Mesenchymal stem cell (in vitro differentiated cells and primary cell): ENCODE results near the gene POU2F3.

Experiments used
- DNase-seq: peaks from one replicate; pipeline ENCODE4 v3.0.0-alpha.2; 2013
- H2AFZ ChIP-seq: one replicate; pipeline ENCODE4 v1.6.1; 2013; ENCODE audit warnings: low read depth, mild to moderate bottlenecking, control low read depth, inconsistent platforms, low read length, moderate library complexity
- H2AK5ac ChIP-seq: 2 replicates; pipeline ENCODE4 v1.6.1; 2013; ENCODE audit warnings: low read length, moderate library complexity, mild to moderate bottlenecking, inconsistent platforms; ENCODE audit not compliant: severe bottlenecking
- H2BK120ac ChIP-seq: one replicate; pipeline ENCODE4 v1.6.1; 2013; ENCODE audit warnings: low read depth, mild to moderate bottlenecking, inconsistent platforms, low read length, moderate library complexity
- H2BK12ac ChIP-seq, 2 experiments: one replicate each; pipeline ENCODE4 v1.6.1; 2013; ENCODE audit warnings: inconsistent platforms in 2 of 2, low read length in 2 of 2, mild to moderate bottlenecking in 2 of 2, moderate library complexity in 2 of 2, control low read depth in 1 of 2
- H2BK15ac ChIP-seq: one replicate; pipeline ENCODE4 v1.6.1; 2013; ENCODE audit warnings: mild to moderate bottlenecking, low read depth, inconsistent platforms; ENCODE audit not compliant: poor library complexity, severe bottlenecking
- H2BK5ac ChIP-seq: 2 replicates; pipeline ENCODE4 v1.6.1; 2013; ENCODE audit warnings: low read depth, mild to moderate bottlenecking, low read length, control low read depth, inconsistent platforms; ENCODE audit not compliant: poor library complexity, severe bottlenecking
- H3K14ac ChIP-seq, 2 experiments: one replicate each; pipeline ENCODE4 v1.6.1; 2013; ENCODE audit warnings: inconsistent platforms in 2 of 2, low read length in 2 of 2, control low read depth in 1 of 2, mild to moderate bottlenecking in 1 of 2, moderate library complexity in 1 of 2
- H3K18ac ChIP-seq, 2 experiments: one replicate each; pipeline ENCODE4 v1.6.1; 2013; ENCODE audit warnings: inconsistent platforms in 2 of 2, low read length in 2 of 2, control low read depth in 1 of 2, low read depth in 1 of 2, mild to moderate bottlenecking in 1 of 2
- H3K23ac ChIP-seq, 2 experiments: one replicate each; pipeline ENCODE4 v1.6.1; 2013; ENCODE audit warnings: inconsistent platforms in 2 of 2, low read length in 2 of 2, mild to moderate bottlenecking in 2 of 2, moderate library complexity in 2 of 2, control low read depth in 1 of 2
- H3K27ac ChIP-seq: 2 replicates; pipeline ENCODE4 v1.5.1; 2013; ENCODE audit warnings: mild to moderate bottlenecking, moderate library complexity, low read length, control low read depth, inconsistent platforms; ENCODE audit not compliant: poor library complexity, severe bottlenecking
- H3K27me3 ChIP-seq, 2 experiments: 2 replicates each; pipeline versions ENCODE4 v1.6.1 to v1.7.0; 2013; ENCODE audit warnings: low read length in 2 of 2, mild to moderate bottlenecking in 2 of 2, moderate library complexity in 2 of 2, control low read depth in 1 of 2, inconsistent platforms in 1 of 2; ENCODE audit not compliant: control insufficient read depth in 1 of 2, insufficient read depth in 1 of 2
- H3K36me3 ChIP-seq, 2 experiments: 2 replicates each; pipeline versions ENCODE4 v1.6.1 to v1.7.0; 2013; ENCODE audit warnings: low read length in 2 of 2, control low read depth in 1 of 2, inconsistent platforms in 1 of 2, low read depth in 1 of 2, mild to moderate bottlenecking in 1 of 2; ENCODE audit not compliant: insufficient read depth in 2 of 2, control insufficient read depth in 1 of 2
- H3K4ac ChIP-seq, 2 experiments: one replicate each; pipeline ENCODE4 v1.6.1; 2013; ENCODE audit warnings: inconsistent platforms in 2 of 2, low read length in 2 of 2, mild to moderate bottlenecking in 2 of 2, moderate library complexity in 2 of 2, control low read depth in 1 of 2, low read depth in 1 of 2
- H3K4me1 ChIP-seq: 2 replicates; pipeline ENCODE4 v1.6.1; 2013; ENCODE audit warnings: low read depth, low read length, control low read depth; ENCODE audit not compliant: control insufficient read depth, insufficient read depth
- H3K4me2 ChIP-seq: 2 replicates; pipeline ENCODE4 v1.6.1; 2013; ENCODE audit warnings: low read length, mild to moderate bottlenecking, inconsistent platforms; ENCODE audit not compliant: poor library complexity, severe bottlenecking
- H3K4me3 ChIP-seq, 2 experiments: 2 replicates each; pipeline versions ENCODE4 v1.5.1 to v1.7.0; 2013; ENCODE audit warnings: low read length in 2 of 2, mild to moderate bottlenecking in 2 of 2, control low read depth in 1 of 2, low read depth in 1 of 2; ENCODE audit not compliant: insufficient read depth in 1 of 2
- H3K79me1 ChIP-seq: replicated peaks from 2 replicates; pipeline ENCODE4 v1.6.1; 2013; ENCODE audit warnings: mild to moderate bottlenecking, control low read depth, low read length, inconsistent platforms; ENCODE audit not compliant: poor library complexity, severe bottlenecking
- H3K9ac ChIP-seq: 2 replicates; pipeline ENCODE4 v1.7.0; 2013; ENCODE audit warnings: mild to moderate bottlenecking, low read length, moderate library complexity
- H3K9me3 ChIP-seq: 2 replicates; pipeline ENCODE4 v1.7.0; 2013; ENCODE audit warnings: mild to moderate bottlenecking, low read length; ENCODE audit not compliant: control insufficient read depth
- H4K8ac ChIP-seq: one replicate; pipeline ENCODE4 v1.6.1; 2013; ENCODE audit warnings: inconsistent platforms, mild to moderate bottlenecking, low read length, moderate library complexity
- H4K91ac ChIP-seq: one replicate; pipeline ENCODE4 v1.6.1; 2013; ENCODE audit warnings: mild to moderate bottlenecking, low read length, inconsistent platforms
- WGBS: methylation state at CpG from one replicate; pipeline ENCODE4 v1.1.7; 2013; ENCODE audit warnings: mixed read lengths; 5-methylcytosine and 5-hydroxymethylcytosine counted together

The POU2F3 gene

GRCh38 chr11:120284272-120284671 lies 44.3 kb downstream of the POU2F3 start:
- H3K23ac ChIP-seq, result no peak overlapping the region
- no peak overlapping the region for H3K14ac ChIP-seq
- DNase-seq, result no peak
- no peak overlapping the region for H2BK120ac ChIP-seq
- H2AFZ ChIP-seq, result no peak overlapping the region
- no peak overlapping the region for H2AK5ac ChIP-seq
- no peak overlapping the region for H3K18ac ChIP-seq
- H3K4me2 ChIP-seq, result no peak overlapping the region
- no peak overlapping the region for H3K27ac ChIP-seq
- no peak overlapping the region for H3K9ac ChIP-seq
- no peak overlapping the region for H4K91ac ChIP-seq
- peaks cover 3% of the 10 kb centered on the region for H3K4me1 ChIP-seq
- no peak overlapping the region for H2BK5ac ChIP-seq
- H3K4me3 ChIP-seq, result no peak overlapping the region
- no peaks in the 10 kb centered on the region for H3K79me1 ChIP-seq
- no peak overlapping the region for H3K4ac ChIP-seq
- H3K27me3 ChIP-seq, result peaks cover 0 to 47% of the 10 kb centered on the region in 2 experiments
- no peaks in the 10 kb centered on the region for H3K9me3 ChIP-seq
- H2BK12ac ChIP-seq, result no peak overlapping the region
- no peak overlapping the region for H4K8ac ChIP-seq
- H2BK15ac ChIP-seq, result no peak overlapping the region
- 88% methylated on average over 5 of the region's 6 CpGs for WGBS
- no peaks in the 10 kb centered on the region for H3K36me3 ChIP-seq

- no peak overlapping the region for H3K18ac ChIP-seq
- H2BK120ac ChIP-seq, result no peak overlapping the region
- no peak overlapping the region for H3K4me2 ChIP-seq
- DNase-seq, result no peak
- H3K9me3 ChIP-seq, result no peaks in the 10 kb centered on the region
- peaks cover 2 to 49% of the 10 kb centered on the region in 2 experiments for H3K27me3 ChIP-seq
- H3K14ac ChIP-seq, result no peak overlapping the region
- H4K8ac ChIP-seq, result no peak overlapping the region
- H3K4me1 ChIP-seq, result peaks cover 3% of the 10 kb centered on the region
- H3K4ac ChIP-seq, result no peak overlapping the region
- H2AK5ac ChIP-seq, result no peak overlapping the region
- H3K9ac ChIP-seq, result no peak overlapping the region
- no peak overlapping the region for H3K23ac ChIP-seq
- no peak overlapping the region for H2BK15ac ChIP-seq
- no peak overlapping the region for H2BK12ac ChIP-seq
- no peak overlapping the region for H2AFZ ChIP-seq
- H3K36me3 ChIP-seq, result no peaks in the 10 kb centered on the region
- H3K4me3 ChIP-seq, result no peak overlapping the region
- no peak overlapping the region for H4K91ac ChIP-seq
- H2BK5ac ChIP-seq, result no peak overlapping the region
- no peak overlapping the region for H3K27ac ChIP-seq
- no peaks in the 10 kb centered on the region for H3K79me1 ChIP-seq
- WGBS, result 95% methylated on average over 2 of the region's 4 CpGs
Observed at GRCh38 chr11:120285256-120285655, 45.3 kb downstream of the POU2F3 start.

- 76% methylated on average over 2 of the region's 2 CpGs for WGBS
- no peak overlapping the region for H3K9ac ChIP-seq
- no peaks in the 10 kb centered on the region for H3K36me3 ChIP-seq
- no peak overlapping the region for H2AFZ ChIP-seq
- H3K4me2 ChIP-seq, result no peak overlapping the region
- no peak overlapping the region for H2BK5ac ChIP-seq
- H3K27me3 ChIP-seq, result peaks cover 22 to 49% of the 10 kb centered on the region in 2 experiments
- no peak overlapping the region for H2BK15ac ChIP-seq
- no peak overlapping the region for H4K91ac ChIP-seq
- H2BK12ac ChIP-seq, result no peak overlapping the region
- no peak overlapping the region for H4K8ac ChIP-seq
- no peak overlapping the region for H3K23ac ChIP-seq
- no peaks in the 10 kb centered on the region for H3K4me1 ChIP-seq
- no peaks in the 10 kb centered on the region for H3K79me1 ChIP-seq
- H2BK120ac ChIP-seq, result no peak overlapping the region
- H3K4ac ChIP-seq, result no peak overlapping the region
- no peak overlapping the region for H3K18ac ChIP-seq
- H3K9me3 ChIP-seq, result no peaks in the 10 kb centered on the region
- H3K14ac ChIP-seq, result no peak overlapping the region
- H3K27ac ChIP-seq, result no peak overlapping the region
- no peak overlapping the region for H2AK5ac ChIP-seq
- no peak for DNase-seq
- no peak overlapping the region for H3K4me3 ChIP-seq
Observed at GRCh38 chr11:120288021-120288420, 48.1 kb downstream of the POU2F3 start.

- Histone ChIP-seq H3K79me1 (no peaks in the 10 kb centered on the region), H3K4me1 (no peaks in the 10 kb centered on the region), H3K9me3 (no peaks in the 10 kb centered on the region), H3K27ac (no peak overlapping the region), H3K4me2 (no peak overlapping the region), H3K23ac (no peak overlapping the region), H3K36me3 (no peaks in the 10 kb centered on the region), H3K27me3 (peaks cover 36 to 61% of the 10 kb centered on the region in 2 experiments), H2BK5ac (no peak overlapping the region), H2BK12ac (no peak overlapping the region), H3K4me3 (no peak overlapping the region), H3K4ac (no peak overlapping the region), H2AK5ac (no peak overlapping the region), H3K9ac (no peak overlapping the region), H4K8ac (no peak overlapping the region), H2BK120ac (no peak overlapping the region), H4K91ac (no peak overlapping the region), H3K18ac (no peak overlapping the region), H2BK15ac (no peak overlapping the region), H2AFZ (no peak overlapping the region), H3K14ac (no peak overlapping the region)
- DNase-seq, result no peak
- 82% methylated on average over 8 of the region's 9 CpGs for whole genome bisulfite sequencing
Observed at GRCh38 chr11:120289426-120289825, 49.5 kb downstream of the POU2F3 start.
